HG03442 (cell line): ENCODE results near the gene KLHL36.

Experiments
- ATAC-seq: cut with Tn5 transposase; IDR thresholded peaks from one replicate; pipeline ENCODE4 v1.9.1; 2021; ENCODE audit warnings: mild to moderate bottlenecking, moderate library complexity; ENCODE audit not compliant: unreplicated experiment

KLHL36 gene

DNA sequence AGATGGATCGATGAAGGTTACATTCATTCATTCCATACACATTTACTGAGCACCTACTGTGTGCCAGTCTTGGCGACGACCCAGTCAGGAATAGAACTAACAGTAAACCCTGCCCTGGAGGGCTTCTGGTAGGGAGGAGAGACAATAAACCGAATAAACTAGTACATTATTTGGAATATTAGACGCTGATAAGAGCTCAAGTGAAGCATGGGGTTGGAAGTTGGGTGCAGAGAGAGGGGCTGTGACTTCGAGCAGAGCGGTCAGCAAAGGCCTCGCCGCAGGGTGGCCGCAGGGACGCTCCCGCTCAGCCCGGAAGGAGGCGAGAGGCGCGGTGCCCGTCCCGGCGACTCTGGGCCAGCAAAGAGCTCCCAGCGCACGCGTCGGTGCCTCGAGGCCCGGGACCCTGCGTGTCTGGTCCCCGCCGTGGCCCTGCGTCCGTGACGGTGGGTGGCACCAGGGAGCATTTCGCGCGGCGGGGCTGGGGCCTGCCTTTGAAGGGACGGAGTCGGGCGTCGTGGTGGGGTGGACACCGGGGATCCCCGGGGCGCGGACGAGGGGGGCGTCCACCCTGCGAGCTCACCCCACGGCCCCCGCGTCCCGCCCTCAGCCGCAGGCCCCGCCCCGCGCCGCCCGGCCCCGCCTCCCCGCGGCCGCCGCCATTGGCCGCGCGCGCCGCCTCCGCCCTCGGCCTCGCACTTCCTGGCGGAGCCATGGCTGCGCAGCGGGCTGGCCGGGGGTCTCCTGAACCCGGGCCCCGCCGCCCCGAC lies at the start of gene KLHL36:
Gene KLHL36 (plus strand): TSS at position 684 of the 767 bp plus-strand sequence. CDS start 2,357 bp downstream, outside the sequence.
- peak; percentile 79 for ATAC-seq

DNA sequence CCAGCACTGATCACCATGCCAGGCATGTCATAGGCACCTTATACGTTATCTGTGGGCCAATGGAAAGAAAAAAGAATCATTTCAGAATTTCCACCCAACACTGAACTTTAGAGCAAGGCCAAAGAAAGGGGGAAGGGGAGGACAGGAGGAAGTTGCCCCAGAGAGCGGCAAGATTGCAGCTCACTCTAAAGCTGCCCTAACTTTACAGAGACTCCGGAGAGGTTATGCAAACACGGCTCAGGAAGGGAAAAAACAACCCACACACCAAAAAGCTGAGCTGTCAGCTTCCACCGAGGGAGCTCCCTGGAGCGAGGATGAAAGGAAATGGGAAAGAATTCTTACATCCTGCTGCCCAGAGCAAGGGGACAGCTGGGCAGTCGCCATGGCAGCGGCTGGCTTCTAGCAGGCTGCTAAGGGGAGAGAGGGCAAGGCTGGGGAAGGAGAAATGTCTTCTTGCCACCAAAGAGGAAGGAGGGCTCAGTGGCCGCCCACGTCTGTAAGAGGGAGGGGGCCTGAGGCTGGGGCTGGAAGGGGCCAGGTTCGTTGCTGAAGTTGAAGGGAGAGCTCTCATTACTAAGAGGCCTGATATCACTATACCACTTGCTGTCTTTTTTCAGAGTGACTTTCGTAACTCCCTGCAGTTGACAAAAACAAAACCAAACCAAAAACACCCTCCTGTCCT lies 48.6 kb upstream of the KLHL36 start:
- peak; percentile 36 for ATAC-seq

DNA sequence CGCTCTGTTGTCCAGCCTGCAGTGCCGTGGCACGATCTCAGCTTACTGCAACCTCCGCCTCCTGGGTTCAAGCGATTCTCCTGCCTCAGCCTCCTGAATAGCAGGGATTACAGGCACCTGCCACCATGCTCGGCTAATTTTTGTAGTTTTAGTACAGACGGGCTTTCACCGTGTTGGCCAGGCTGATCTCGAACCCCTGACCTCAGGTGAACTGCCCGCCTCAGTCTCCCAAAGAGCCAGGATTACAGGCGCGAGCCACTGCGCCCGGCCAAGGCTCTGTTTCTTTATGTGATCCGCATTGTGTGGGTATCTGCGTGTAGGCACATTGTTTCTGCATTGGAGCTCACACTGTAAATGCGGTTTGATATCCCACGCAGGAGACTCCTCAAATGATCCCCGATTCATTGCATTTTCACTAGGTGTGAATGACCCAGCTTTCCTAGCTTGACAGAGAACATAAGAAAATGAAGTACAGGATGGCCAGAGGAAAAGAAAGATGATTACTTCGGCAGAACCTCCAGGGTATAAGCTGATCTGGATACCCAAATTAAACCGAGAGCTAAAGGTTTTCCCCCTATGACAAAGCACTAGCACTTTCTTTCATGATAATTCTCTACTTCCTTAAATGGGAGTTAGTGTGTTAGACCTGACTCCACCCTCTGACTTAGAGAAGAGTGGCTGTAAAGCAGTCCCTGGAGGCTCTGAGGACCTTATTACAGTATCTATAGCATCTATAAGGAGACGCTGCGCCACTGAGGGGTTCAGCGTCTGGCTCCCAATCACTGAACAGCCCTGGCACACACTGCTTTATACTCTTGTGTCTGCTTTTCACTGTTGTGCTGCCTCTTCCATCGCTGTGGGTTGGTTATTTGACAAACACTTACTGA lies 47.7 kb upstream of the KLHL36 start:
- peak; percentile 56 for ATAC-seq

- no peak for ATAC-seq
These were observed 45.0 kb upstream of the KLHL36 start for GRCh38 chr16:84603140-84603816.

DNA sequence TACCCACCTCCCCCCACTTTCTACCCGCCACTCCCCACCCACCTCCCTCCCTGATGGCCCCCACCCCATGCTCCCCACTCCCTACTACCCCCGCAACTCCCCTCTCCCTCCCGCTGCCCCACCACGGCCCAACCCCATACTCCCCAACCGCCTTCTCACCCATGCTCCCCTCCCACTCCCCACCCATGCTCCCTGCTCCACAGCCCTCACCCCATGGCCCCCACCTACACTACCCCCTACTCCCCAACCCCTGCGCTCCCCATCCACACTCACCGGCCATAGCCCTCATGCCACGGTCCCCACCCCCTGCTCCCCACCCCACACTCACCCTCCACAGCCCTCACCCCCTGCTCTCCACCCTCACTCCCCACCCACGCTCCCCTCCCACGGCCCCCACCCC lies 44.4 kb upstream of the KLHL36 start:
- no peak for ATAC-seq

- no peak for ATAC-seq
These were observed 43.8 kb upstream of the KLHL36 start for GRCh38 chr16:84604477-84605013.

DNA sequence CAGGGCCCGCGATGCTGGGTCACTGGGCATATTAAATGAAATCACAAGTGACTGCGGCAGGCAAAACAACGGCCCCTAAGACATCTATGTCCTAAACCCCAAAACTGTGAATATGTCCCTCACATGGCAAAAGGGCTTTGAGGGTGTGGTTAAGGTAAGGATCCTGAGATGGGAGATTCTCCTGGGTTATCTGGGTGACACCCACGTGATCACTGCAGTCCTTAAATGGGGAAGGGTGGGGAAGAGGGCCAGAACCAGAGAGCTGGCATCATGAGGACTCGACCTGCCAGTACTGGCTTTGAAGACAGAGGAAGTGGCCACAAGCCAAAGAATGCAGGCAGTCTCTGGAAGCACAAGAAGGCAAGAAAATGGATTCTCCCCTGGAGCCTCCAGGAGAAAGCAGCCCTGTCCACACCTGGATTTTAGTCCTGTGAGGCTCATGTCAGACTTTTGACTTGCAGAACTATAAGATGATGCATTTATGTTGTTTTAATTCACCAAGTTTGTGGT lies 42.9 kb upstream of the KLHL36 start:
- ATAC-seq = no peak

DNA sequence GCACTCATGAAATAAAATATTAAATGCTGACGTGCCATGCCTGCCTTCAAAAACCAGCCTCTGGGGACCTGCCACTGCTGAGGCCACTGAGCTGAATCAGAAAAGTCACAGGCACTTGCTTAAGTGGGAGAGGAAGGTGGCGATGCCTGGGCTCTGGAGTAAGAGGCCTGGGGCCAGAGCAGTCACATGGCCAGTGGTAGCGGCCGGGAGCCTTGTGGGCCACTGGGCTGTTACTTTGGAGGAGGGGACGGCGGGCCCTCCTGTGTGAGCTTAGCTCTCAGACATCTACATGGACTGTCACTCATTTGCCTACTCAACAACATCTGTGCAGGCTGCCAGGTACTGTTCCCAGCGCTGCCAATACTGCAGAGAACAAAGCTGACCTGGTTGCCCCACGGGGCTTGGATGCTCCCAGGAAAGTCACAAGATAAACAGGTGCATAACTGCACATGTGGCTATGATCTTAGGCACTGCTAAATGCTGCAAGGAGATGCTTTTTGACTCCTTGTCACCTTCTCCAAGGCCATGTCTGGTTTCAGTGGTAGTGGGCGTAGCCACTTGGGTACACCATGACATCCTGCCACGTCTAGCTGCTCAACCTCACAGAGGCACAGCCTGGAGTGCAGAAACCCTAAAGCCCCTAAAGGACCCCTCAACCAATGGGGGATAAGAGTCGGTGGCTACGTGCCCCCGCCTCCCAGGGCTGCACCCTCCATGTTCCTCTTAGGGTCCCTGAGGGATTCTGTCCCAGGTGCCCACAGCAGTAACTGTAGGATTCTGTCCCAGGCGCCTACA lies 42.0 kb upstream of the KLHL36 start:
- no peak for ATAC-seq

GRCh38 chr16:84607061-84607460 lies 41.2 kb upstream of the KLHL36 start:
- no peak for ATAC-seq

GRCh38 chr16:84607694-84608093 lies 40.6 kb upstream of the KLHL36 start:
- ATAC-seq = no peak

- no peak for ATAC-seq
These were observed 40.0 kb upstream of the KLHL36 start for GRCh38 chr16:84608282-84608681.

DNA sequence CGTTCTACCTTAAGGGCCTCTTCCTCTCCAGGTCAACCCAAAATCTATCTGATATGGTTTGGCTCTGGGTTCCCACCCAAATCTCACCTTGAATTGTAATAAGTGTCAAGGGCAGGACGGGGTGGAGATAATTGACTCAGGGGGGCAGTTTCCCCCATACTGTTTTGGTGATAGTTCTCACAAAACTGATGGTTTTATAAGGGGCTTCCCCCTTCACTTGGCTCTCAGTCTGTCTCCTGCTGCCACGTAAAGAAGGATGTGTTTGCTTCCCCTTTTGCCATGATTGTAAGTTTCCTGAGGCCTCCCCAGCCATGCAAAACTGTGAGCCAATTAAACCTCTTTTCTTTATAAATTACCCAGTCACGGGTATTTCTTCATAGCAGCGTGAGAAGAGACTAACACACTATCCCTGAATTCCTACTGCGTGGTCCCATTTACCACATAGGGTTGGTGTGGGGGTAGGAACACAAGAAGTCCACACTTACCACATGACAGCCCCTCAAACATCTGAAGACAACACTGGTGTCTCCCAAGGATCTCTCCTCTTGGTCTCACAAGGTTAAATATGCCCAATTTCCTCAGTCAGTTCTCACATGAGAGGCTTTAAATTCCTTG lies 38.6 kb upstream of the KLHL36 start:
- ATAC-seq = no peak

- no peak for ATAC-seq
These were observed 37.9 kb upstream of the KLHL36 start for GRCh38 chr16:84610376-84610775.

- no peak for ATAC-seq
These were observed 37.3 kb upstream of the KLHL36 start for GRCh38 chr16:84611041-84611440.

GRCh38 chr16:84612686-84613085 lies 35.6 kb upstream of the KLHL36 start:
- no peak for ATAC-seq

DNA sequence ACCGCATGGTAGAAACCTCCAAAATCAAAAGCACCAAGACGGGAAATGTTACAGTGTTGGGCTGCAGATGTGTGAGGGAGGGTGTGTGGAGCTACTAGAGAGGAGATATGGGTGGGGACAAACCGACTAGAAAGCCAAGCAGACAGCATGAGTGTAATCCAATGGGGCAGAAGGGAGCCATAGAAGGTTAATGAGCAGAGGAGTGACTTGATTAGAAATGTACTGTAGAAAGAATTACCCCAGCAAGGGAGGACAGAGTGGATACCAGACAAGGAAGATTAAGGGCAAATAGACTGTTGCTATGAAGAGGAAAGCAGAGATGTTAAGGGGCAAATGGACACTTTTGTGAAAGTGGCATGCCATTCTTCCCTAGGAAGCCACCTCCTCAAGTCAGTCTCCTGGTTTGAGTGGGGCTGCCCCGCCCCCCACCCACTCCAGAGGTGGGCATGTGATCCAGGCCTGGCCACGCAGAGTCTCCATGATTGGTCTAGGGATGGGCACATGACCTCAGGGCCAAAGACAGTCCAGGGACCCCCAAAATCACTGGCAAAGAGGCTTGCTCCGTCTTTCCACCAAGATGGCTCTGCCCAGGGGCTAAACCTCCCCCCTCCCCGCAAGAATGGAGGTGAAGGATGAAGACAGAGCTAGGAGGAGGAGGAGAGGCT lies 34.8 kb upstream of the KLHL36 start:
- no peak for ATAC-seq

- ATAC-seq = no peak
These were observed 34.2 kb upstream of the KLHL36 start for GRCh38 chr16:84614073-84614459.

GRCh38 chr16:84614623-84614967 lies 33.7 kb upstream of the KLHL36 start:
- ATAC-seq = no peak
